Measurements from ENCODE around the gene PDLIM1. TPM values are rescaled to one million over a fixed set of nuclear protein-coding genes. Genes with fewer than 3 reads are reported as not detected.

Gene PDLIM1
- polyA plus RNA-seq, 1 of the 3 experiments (the other 2 are of a cell fraction), result 97.2 TPM

DNA sequence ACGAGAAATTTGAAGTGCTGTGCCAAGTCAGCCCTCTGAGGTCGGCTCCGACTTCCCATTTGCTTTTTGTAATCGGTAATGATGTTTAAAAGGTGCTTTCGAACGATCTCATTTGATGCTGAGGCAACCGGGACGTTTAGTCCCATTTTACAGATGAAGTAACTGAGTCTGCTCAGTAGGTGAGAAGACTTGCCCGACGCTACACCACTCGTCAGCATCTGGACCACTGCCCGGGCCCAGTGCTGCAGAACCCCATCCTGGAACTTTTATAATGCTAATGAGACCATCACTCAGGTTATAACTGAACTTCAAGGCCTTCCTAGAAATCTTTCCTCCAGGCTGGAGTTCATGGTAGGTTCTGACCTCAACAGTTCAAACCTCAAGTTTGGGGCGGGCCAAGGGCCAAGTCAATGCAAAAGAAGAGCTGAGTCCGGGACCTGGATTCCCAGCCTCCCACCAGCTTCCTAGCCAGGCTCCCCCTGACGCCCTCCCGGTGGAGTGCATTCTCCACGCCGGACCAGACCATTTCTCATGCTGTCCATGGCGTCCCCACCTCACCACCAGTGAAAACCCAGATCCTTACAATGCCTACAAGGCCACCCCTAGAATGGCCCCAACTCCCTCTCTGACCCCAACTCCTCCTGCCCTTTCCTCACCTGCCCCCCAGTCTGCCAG lies 699 bp upstream of the PDLIM1 start:
- Histone ChIP-seq H4K20me1 (ENCODE audit: insufficient read depth) (no peaks in the 10 kb centered on the region), H3K79me2 (ENCODE audit: insufficient read depth) (peaks cover 41% of the 10 kb centered on the region), H3K4me2 (peak overlapping the region; percentile 82; the same call in 1 of the 2 replicates), H2AFZ (ENCODE audit: low read depth) (peak overlapping the region; percentile 85; the same call in 1 of the 2 replicates), H3K9me2 (no peaks in the 10 kb centered on the region), H3K36me3 (replicated peaks in 1 of 2; ENCODE audit: control insufficient read depth in 1 of 2, insufficient read depth in 2 of 2, low read length in 1 of 2) (no peaks in the 10 kb centered on the region), H3K27ac (ENCODE audit: low read depth in 2 of 2, low read length in 1 of 2) (no peak overlapping the region), H3K4me1 (ENCODE audit: control insufficient read depth in 1 of 2, insufficient read depth in 2 of 2, low read depth in 1 of 2, low read length in 1 of 2) (peaks cover 3 to 4% of the 10 kb centered on the region in 2 experiments; a peak in 1 of 4 replicates), H3K9me3 (no peaks in the 10 kb centered on the region), H3K27me3 (ENCODE audit: insufficient read depth) (no peaks in the 10 kb centered on the region), H3K9ac (peak overlapping the region; percentile 92), H3F3A (replicated peaks; ENCODE audit: insufficient read depth) (peaks cover 5% of the 10 kb centered on the region), H3K4me3 (ENCODE audit: low read depth in 2 of 2, low read length in 1 of 2) (peak overlapping the region; percentile 85 to 94; a peak in 3 of 4 replicates)
- ChIA-PET POLR2A (no interaction called here), CTCF (interaction anchor here (1.1 kb wide), 1 partner anchor 72 kb away, joined by 5 read pairs; no protein-coding TSS in a partner anchor)
- no peak for TF ChIP-seq RAD21 (IDR thresholded peaks at IDR 0.05; ENCODE audit: low read length)
- no peak for TF ChIP-seq EZH2phosphoT487 (IDR thresholded peaks at IDR 0.05; ENCODE audit: borderline replicate concordance, low read depth)
- no peak for TF ChIP-seq YY1 (IDR thresholded peaks at IDR 0.05; ENCODE audit: low read depth)
- no peak for TF ChIP-seq TCF12 (IDR thresholded peaks at IDR 0.05)
- no peak for TF ChIP-seq EP300 (IDR thresholded peaks at IDR 0.05; ENCODE audit: borderline replicate concordance in 1 of 2, low read depth in 1 of 2, low read length in 1 of 2)
- no peak for TF ChIP-seq RXRA (IDR thresholded peaks at IDR 0.05; ENCODE audit: borderline replicate concordance, low read depth)
- 0 out of 2 replicates have a peak, but pooled peaks have one; percentile 14 for TF ChIP-seq RCOR1 (IDR thresholded peaks at IDR 0.05; ENCODE audit: low read length)
- DNase-seq, result peak; percentile 37
- 81% methylated on average over 15 of the region's 19 CpGs for WGBS (ENCODE audit: low lambda C conversion rate)

DNA sequence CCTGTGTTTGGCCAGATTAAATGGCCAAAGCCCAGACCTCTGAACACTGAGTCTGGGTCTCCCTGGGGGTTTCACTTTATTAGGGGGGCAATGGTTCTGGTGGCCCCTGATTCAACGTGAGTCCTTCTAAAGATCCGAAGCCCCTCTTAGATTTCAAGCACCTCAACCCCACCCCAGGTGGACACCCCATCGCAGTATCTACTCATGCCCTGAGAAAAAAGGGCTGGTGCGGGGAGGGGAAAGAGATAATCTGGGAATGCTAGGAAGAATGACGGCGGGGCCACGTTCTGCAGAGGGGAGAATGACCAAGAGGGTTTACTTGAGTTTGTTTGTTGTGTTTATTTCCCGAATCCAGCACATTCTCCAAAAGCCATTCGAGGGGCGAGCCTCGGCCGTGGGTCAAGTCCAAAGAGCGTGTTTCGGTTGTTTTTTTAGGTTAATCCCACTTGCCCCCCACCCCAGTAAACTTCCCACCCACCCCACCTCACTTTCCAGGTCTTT lies 832 bp downstream of the PDLIM1 start:
- Histone ChIP-seq H4K20me1 (ENCODE audit: insufficient read depth) (no peaks in the 10 kb centered on the region), H3K27me3 (ENCODE audit: insufficient read depth) (no peaks in the 10 kb centered on the region), H3K4me2 (peak overlapping the region; percentile 82), H3K9me3 (no peaks in the 10 kb centered on the region), H3K36me3 (replicated peaks in 1 of 2; ENCODE audit: control insufficient read depth in 1 of 2, insufficient read depth in 2 of 2, low read length in 1 of 2) (no peaks in the 10 kb centered on the region), H2AFZ (ENCODE audit: low read depth) (peak overlapping the region; percentile 88), H3K79me2 (ENCODE audit: insufficient read depth) (peaks cover 56% of the 10 kb centered on the region), H3K9me2 (no peaks in the 10 kb centered on the region), H3K4me1 (ENCODE audit: control insufficient read depth in 1 of 2, insufficient read depth in 2 of 2, low read depth in 1 of 2, low read length in 1 of 2) (peaks cover 3 to 4% of the 10 kb centered on the region in 2 experiments; a peak in 1 of 4 replicates), H3K27ac (ENCODE audit: low read depth in 2 of 2, low read length in 1 of 2) (peak overlapping the region in 1 of 2 experiments; percentile 42; a peak in 1 of 4 replicates), H3K9ac (peak overlapping the region; percentile 92), H3F3A (replicated peaks; ENCODE audit: insufficient read depth) (peaks cover 5% of the 10 kb centered on the region), H3K4me3 (ENCODE audit: low read depth in 2 of 2, low read length in 1 of 2) (peak overlapping the region; percentile 85 to 94)
- 76% methylated on average over 14 of the region's 14 CpGs for WGBS (ENCODE audit: low lambda C conversion rate)
- no peak for DNase-seq
- ChIA-PET POLR2A (no interaction called here), CTCF (interaction anchor here (0.6 to 3.3 kb wide), 4 partner anchors 13 to 73 kb away, joined by 4 to 16 read pairs (median 10); no protein-coding TSS in a partner anchor)
- TF ChIP-seq, protein P1, sequence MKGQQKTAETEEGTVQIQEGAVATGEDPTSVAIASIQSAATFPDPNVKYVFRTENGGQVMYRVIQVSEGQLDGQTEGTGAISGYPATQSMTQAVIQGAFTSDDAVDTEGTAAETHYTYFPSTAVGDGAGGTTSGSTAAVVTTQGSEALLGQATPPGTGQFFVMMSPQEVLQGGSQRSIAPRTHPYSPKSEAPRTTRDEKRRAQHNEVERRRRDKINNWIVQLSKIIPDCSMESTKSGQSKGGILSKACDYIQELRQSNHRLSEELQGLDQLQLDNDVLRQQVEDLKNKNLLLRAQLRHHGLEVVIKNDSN (IDR thresholded peaks at IDR 0.05; ENCODE audit: borderline replicate concordance, low read depth), result no peak
- no peak for TF ChIP-seq MEF2A (IDR thresholded peaks at IDR 0.05; ENCODE audit: borderline replicate concordance, low read depth)
- TF ChIP-seq GABPA (IDR thresholded peaks at IDR 0.05; ENCODE audit: low read depth), result no peak
- no peak for TF ChIP-seq TAF1 (IDR thresholded peaks at IDR 0.05; ENCODE audit: borderline replicate concordance, low read depth, low read length)
- no peak for TF ChIP-seq CHD2 (IDR thresholded peaks at IDR 0.05; ENCODE audit: low read length, partially characterized antibody)
- no peak for TF ChIP-seq RAD21 (IDR thresholded peaks at IDR 0.05; ENCODE audit: low read length)
- TF ChIP-seq, protein P2, sequence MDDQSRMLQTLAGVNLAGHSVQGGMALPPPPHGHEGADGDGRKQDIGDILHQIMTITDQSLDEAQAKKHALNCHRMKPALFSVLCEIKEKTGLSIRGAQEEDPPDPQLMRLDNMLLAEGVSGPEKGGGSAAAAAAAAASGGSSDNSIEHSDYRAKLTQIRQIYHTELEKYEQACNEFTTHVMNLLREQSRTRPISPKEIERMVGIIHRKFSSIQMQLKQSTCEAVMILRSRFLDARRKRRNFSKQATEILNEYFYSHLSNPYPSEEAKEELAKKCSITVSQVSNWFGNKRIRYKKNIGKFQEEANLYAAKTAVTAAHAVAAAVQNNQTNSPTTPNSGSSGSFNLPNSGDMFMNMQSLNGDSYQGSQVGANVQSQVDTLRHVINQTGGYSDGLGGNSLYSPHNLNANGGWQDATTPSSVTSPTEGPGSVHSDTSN (IDR thresholded peaks at IDR 0.05), result no peak
- TF ChIP-seq, protein P3, sequence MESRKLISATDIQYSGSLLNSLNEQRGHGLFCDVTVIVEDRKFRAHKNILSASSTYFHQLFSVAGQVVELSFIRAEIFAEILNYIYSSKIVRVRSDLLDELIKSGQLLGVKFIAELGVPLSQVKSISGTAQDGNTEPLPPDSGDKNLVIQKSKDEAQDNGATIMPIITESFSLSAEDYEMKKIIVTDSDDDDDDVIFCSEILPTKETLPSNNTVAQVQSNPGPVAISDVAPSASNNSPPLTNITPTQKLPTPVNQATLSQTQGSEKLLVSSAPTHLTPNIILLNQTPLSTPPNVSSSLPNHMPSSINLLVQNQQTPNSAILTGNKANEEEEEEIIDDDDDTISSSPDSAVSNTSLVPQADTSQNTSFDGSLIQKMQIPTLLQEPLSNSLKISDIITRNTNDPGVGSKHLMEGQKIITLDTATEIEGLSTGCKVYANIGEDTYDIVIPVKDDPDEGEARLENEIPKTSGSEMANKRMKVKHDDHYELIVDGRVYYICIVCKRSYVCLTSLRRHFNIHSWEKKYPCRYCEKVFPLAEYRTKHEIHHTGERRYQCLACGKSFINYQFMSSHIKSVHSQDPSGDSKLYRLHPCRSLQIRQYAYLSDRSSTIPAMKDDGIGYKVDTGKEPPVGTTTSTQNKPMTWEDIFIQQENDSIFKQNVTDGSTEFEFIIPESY (IDR thresholded peaks at IDR 0.05; ENCODE audit: borderline replicate concordance, low read depth), result no peak
- TF ChIP-seq NRF1 (IDR thresholded peaks at IDR 0.05; ENCODE audit: low read depth, low read length), result no peak
- TF ChIP-seq FOXJ3 (CRISPR knock-in tag; IDR thresholded peaks at IDR 0.05), result no peak
- TF ChIP-seq ELF1 (IDR thresholded peaks at IDR 0.05), result no peak
- no peak for TF ChIP-seq SIN3A (IDR thresholded peaks at IDR 0.05; ENCODE audit: borderline replicate concordance, low read depth, low read length)
- no peak for TF ChIP-seq JUND (IDR thresholded peaks at IDR 0.05)
- TF ChIP-seq RCOR1 (IDR thresholded peaks at IDR 0.05; ENCODE audit: low read length), result no peak
- TF ChIP-seq TCF12 (IDR thresholded peaks at IDR 0.05), result no peak
- TF ChIP-seq, protein P4, sequence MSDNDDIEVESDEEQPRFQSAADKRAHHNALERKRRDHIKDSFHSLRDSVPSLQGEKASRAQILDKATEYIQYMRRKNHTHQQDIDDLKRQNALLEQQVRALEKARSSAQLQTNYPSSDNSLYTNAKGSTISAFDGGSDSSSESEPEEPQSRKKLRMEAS (IDR thresholded peaks at IDR 0.05; ENCODE audit: low read depth), result no peak
- no peak for TF ChIP-seq NFIC (IDR thresholded peaks at IDR 0.05; ENCODE audit: borderline replicate concordance)
- no peak for TF ChIP-seq POLR2AphosphoS5 (IDR thresholded peaks at IDR 0.05; ENCODE audit: low read depth, low read length)

All from SK-N-SH (cell line).